Left ventricle myocardium superior (tissue), 1 donor: ENCODE data around the gene TNPO2. TPM values are rescaled to one million over a fixed set of nuclear protein-coding genes. Genes with fewer than 3 reads are reported as not detected.
"Not testable (repeated sequence)": the region's sequence is repeated elsewhere in the genome, so short reads cannot be mapped to it uniquely, and the experiment has no call there.

ENCODE experiments used
- ATAC-seq: fragments of 200-7000 bp; cut with Tn5 transposase; one replicate; pipeline ENCODE4 v1.9.1; 2020; ENCODE audit warnings: mild to moderate bottlenecking, moderate library complexity
- DNase-seq: peaks from one replicate; pipeline ENCODE4 v3.0.0-alpha.2; 2020
- intact Hi-C: fragments of 100-400 bp; cut with micrococcal nuclease; formaldehyde crosslinking; loops from one replicate; pipeline ENCODE4 v1.11.0; 2022
- total RNA-seq: library from RNA; stranded (reverse); fragmentation: NEBNext Ultra II Directional; extraction: Animal tissue kit (Norgen Biotek cat#: 25700); gene quantifications from one replicate; pipeline ENCODE4 v1.2.1, GENCODE V29; 2021
- donor health status: DM: no; HTN: yes; CAD: no; lungs with severe emphysema.

The TNPO2 gene
- total RNA-seq, 1 donor from 2014 or later: 36.0 TPM

DNA sequence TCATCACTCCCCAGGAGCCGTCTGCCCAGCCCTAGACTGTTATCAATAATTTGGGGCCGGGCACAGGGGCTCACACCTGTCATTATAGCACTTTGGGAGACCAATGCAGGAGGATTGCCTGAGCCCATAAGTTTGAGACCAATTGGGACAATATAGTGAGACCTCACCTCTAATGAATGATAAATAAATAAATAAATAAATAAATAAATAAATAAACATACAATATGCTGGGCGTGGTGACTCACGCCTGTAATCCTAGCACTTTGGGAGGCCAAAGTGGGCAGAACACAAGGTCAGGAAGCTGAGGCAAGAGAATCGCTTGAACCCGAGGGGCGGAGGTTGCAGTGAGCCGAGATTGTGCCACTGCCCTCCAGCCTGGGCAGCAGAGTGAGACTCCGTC lies 10.4 kb downstream of the TNPO2 start:
- ATAC-seq, DNase-seq, intact Hi-C loops: not testable (repeated sequence)

DNA sequence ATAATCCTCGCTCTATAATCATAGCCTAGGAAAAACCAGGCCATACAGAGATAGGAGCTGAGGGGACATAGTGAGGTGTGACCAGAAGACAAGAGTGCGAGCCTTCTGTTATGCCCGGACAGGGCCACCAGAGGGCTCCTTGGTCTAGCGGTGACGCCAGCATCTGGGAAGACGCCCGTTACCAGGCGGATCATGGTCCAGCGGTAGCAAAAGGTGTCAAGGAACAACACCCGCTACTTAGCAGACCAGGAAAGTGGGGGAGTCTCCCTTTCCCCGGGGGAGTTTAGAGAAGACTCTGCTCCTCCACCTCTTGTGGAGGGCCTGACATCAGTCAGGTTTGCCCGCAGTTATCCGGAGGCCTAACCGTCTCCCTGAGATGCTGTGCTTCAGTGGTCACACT lies 11.7 kb downstream of the TNPO2 start:
- DNase-seq, ATAC-seq, intact Hi-C loops: not testable (repeated sequence)

DNA sequence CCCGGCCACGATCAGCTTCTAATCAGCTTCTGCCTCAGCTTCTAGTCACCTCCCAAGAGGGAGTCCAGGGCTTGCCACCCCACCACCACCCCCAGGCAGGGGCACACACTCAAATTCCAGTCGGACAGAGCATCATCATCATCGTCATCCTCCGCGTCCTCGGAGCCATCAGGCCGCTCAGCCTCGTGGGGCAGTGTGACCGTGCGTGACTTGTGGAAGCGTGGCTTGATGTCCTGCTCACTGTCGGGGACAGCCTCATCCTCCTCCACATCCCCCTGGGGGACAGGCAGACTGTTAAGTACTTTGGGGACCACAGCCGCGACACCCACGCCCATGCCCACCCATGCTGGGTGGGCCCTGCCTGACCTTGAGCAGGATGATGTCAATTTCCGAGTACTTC lies 12.5 kb downstream of the TNPO2 start:
- intact Hi-C loops: no loop called here
- DNase-seq (no peak), ATAC-seq (no peak)

DNA sequence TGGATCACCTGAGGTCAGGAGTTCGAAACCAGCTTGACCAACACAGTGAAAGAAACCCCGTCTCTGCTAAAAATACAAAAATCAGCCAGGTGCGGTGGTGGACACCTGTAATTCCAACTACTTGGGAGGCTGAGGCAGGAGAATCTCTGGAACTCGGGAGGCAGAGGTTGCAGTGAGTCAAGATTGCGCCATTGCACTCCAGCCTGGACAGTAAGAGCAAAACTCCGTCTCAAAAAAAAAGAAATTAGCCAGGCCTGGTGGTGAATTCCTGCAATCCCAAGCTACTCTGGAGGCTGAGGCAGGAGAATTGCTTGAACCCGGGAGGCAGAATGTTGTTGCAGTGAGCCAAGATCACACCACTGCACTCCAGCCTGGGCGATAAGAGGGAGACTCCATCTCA lies 15.1 kb downstream of the TNPO2 start:
- intact Hi-C loops: no loop called here
- ATAC-seq: no peak
- DNase-seq: no peak

DNA sequence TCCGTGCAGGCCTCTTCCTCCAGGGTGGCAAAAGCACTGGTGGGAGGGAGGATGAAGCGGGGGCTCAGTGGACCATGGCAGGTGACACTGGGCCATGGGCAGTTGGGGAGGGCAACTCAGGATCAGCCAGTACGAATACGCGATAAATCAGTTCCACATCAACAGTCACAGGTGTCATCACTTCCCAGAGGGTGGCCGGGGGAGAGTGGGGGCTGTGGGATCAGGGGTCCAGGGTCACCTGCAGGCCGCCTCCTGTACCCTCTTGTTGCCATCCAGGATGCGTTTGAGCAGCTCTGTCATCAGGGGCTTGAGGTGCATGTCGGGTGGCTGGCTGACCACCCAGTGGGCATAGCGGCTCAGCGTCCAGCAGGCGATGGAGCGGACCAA lies 17.4 kb downstream of the TNPO2 start:
- DNase-seq (no peak), ATAC-seq (no peak)
- intact Hi-C loops: no loop called here

DNA sequence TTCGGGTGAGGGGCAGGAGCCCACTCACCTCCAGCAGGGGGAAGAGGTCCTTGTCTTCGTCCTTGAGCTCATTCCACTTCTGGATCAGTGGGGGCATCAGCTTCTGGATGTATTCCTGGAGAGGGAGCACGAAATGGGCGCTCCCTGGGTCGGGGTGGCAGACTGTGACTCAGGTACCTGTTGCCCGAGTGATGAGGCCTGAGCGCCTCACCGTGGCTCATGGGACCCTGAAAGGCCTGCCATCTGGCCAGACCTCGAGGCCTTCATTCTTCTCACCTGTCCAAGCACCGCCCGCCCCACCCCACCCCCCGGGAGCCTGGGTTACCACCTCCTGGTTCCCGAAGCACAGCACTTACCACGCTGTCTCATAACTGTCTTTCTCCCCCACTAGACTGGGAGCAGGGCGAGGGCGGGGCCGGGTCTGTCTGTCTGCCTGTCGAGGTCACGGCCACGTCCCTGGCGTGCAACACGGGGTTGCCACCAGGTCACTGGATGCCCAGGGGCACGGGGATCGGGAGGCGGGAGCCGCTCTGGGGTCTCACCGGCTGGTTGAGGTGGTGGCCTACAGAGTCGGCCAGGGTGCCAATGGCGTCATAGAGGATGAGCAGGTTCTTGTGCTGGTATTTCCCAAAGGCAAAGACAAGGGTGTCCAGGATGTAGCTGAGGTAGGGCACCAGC lies 17.9 kb downstream of the TNPO2 start:
- no peak for ATAC-seq
- intact Hi-C loops: no loop called here
- DNase-seq: no peak

DNA sequence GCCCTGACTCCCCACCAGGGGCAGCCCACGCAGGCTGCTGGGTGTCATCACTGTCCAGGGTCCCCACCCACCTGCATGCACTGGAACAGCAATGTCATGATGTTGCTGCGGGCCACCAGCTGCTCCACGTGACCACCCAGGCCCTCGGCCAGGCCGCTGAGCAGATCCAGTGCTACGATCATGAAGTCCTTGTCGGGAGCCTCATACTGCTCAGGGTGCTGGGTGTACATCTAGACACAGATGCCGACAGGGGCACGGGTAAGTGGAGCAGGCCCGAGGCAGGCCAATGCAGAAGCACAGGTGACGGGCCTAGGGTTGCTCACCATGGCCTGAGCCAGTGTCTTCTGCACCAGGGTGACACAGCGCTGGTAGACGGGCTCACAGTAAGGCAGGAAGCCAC lies 18.6 kb downstream of the TNPO2 start:
- DNase-seq: no peak
- intact Hi-C loops: no loop called here
- ATAC-seq: no peak

DNA sequence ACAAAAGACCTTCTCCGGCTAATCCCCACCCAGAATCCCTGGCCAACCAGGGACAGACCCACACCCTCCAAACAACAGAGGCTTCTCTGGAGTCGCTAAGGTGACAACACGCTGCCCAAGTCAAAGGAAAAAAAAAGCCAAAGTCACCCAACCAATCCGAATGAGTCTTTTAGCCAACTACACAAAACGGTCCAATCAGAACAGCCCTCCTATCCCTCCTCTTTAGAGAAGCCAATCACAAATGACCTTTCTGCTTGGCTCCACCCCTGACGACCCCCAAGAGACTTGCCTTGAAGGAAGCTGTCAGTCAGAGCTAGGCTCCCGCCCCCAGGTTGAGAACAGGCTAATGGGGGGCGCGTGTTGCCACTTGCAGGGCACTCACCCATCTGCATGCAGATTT lies 20.7 kb downstream of the TNPO2 start:
- intact Hi-C loops: no loop called here
- ATAC-seq: no peak
- no peak for DNase-seq

DNA sequence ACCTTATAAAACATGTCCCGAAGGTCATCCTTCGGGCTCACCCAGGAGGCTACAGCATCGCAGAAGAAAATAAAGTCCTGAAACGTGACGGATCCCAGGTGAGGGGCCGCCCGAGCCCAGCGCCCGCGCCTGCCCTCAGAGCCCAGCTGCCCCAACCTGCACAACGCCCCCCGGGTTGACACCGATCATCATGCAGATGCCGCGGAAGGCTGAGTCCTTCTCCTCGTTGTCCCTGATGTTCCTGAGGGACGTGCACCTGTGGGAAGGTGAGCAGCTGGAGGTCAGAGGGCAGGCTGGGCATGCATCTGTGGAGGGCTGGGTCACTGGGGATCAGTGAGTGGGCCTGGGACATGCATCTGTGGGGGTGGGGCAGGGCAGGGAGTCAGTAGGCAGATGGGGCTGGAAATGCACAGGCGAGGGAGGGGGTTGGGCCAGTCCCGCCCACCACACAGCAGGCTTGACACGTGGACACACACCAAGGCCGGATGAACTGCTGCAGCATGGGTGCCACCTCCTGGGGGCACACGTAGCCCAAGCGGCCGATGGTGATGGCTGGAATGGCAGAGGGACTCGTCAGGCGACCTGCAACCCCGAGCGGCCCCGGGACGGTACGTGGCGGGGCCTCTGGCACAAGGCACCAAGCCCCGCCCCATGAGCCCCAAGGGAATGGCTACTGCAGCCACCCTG lies 22.0 kb downstream of the TNPO2 start:
- DNase-seq: no peak
- ATAC-seq: no peak
- intact Hi-C loops: no loop called here

DNA sequence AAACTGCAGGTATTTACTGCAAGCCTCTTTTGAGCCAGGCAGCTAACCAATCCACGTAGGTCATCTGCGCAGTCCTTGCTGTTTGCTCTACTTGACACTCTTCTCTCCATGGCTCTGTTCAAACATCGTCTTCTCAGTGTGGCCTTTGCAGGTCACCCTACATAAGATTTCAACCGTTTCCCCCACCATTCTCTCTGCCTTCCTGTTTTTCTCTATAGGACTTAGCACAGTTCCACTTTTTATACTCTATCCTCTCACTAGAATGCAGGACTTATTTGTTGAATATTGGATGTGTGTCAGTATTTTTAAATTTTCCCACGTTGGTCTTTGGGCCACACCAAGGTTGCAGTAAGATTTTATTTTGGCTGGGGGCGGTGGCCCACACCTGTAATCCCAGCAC lies 25.6 kb downstream of the TNPO2 start:
- intact Hi-C loops: no loop called here
- DNase-seq (no peak), ATAC-seq (no peak)

DNA sequence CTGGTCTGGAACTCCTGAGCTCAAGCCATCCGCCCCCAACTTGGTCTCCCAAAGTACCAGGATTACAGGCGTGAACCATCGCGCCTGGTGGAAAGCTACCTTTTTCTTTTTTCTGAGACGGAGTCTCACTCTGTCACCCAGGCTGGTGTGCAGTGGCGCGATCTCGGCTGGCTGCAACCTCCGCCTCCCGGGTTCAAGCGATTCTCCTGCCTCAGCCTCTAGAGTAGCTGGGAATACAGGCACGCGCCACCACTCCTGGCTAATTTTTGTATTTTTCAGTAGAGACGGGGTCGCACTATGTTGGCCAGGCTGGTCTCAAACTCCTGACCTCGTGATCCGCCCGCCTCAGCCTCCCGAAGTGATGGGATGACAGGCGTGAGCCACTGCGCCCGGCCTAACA lies 26.3 kb downstream of the TNPO2 start:
- DNase-seq, intact Hi-C loops, ATAC-seq: not testable (repeated sequence)

DNA sequence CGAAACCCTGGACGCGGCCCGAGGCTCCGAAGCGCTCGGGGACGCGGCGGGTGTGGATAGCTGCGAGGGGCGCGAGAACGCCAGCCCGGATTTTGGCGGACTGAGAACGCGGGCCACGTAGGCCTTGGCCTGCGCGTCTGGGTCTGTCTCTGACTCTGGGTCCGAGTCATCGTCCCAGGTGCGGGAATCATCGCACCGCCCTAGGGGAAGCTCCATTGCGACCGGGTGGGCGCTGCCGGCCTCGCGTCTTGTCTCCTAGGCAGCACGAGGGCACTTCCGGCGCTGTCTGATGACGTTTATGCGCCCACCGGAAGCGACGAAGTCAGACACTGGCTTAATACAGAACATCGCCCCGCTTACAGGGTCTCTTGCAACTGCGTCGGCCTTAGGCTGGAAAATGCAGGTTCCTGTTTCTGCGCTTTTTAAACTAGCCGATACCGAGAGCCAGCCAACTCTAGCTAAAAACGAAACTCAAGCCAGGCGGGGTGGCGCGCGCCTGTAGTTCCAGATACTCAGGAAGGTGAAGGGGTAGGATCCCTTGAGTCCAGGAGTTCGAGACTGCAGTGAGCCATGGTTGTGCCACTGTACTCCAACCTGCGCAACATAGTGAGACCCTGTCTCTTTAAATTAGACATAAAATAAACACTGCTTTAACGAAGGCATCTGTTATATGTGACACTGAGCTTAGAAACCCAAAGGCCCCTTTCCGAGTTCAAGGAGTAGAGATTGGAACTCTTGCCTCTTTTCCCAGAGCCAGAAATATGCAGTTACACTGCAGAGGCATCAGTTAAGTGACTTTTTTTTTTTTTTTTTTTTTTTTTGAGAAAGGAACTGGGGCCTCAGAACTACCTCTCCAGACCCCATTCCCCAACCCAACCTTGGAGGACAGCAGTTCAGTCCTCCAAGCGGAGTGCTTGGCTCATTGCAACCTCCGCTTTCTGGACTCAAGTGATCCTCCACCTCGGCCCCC lies 27.1 kb downstream of the TNPO2 start, which contains the start of gene FBXW9:
TSS of gene FBXW9 (minus strand) at position 266 of the 970 bp plus-strand sequence. CDS start at position 216, 50 bp downstream.
- intact Hi-C loops: no loop called here
- DNase-seq (peak; percentile 98), ATAC-seq (peak; percentile 93)

DNA sequence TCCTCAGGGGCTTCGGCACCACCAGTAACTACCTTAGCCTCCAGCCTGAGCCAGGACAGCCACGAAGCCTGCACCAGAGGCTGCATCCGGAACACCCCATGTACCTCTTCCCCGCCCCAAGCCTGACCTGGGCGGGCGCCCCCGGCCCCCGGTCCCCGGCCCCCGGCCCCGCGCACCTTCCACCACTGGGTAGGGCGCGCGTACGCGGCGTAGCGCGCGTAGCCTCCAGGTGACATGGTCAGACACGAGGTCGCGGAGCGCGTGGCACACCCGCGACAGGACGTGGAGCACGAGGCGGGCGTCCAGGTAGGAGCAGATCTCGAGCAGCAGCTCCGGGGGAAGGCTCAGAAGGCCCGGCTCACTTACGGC lies 27.8 kb downstream of the TNPO2 start:
- DNase-seq: no peak
- intact Hi-C loops: no loop called here
- peak; percentile 7 for ATAC-seq

DNA sequence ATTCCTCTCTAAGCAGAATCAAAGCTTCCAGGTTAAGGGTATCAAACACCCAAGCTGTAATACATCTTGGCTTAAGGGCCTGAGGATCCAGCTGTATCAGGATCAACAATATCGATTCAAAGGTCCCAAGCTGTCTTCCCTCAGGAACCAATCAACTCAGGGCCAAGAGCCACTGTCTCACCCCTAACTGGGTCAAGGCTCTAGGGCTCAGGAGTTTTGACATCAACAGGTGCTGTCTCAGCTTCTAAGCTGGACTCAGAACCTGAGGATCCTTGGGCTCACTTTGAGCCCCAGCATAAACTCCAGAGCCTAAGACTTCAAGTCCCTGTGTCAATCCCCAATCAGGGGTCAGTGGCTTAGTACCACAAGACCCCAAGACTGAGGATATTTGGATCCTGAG lies 28.2 kb downstream of the TNPO2 start:
- ATAC-seq (no peak), DNase-seq (no peak)
- intact Hi-C loops: no loop called here

DNA sequence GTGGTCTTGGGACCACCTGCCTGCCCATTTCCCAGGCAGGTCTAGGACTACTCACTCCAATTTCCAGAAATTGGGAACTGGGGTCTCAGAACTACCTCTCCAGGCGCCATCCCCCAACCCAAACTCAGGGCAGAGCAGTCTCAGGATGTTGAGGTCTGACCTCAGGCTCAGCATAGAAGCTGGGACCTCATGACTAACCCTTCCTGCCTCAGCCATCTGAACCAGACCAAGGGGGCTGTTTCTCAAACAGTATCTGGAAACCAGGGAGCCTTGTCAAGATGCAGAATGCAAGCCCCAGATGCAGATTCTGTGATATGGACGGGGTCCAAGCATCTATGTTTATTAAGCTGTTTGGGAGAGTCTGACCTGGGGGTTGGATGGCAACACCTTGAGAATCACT lies 28.6 kb downstream of the TNPO2 start:
- no peak for ATAC-seq
- DNase-seq: no peak
- intact Hi-C loops: no loop called here

DNA sequence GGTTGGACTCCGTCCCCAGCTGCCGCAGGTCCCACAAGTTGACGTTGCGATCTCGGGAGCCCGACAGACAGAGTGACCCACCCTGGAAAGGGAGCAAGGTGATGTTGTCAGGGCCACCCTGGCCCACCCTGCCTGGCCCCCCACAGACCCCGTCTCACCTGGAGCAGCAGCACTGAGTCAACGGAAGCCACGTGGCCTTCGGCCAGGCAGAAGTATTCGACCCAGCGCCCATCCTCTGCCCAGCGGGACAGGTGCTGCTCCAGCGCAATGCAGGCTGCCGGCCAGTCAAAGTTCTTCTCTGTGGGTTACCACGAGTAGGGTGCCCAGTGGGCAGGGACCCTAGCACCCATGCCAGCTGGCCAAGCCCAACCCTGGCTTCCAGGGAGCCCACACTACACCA lies 29.1 kb downstream of the TNPO2 start:
- intact Hi-C loops: no loop called here
- ATAC-seq (no peak), DNase-seq (no peak)

DNA sequence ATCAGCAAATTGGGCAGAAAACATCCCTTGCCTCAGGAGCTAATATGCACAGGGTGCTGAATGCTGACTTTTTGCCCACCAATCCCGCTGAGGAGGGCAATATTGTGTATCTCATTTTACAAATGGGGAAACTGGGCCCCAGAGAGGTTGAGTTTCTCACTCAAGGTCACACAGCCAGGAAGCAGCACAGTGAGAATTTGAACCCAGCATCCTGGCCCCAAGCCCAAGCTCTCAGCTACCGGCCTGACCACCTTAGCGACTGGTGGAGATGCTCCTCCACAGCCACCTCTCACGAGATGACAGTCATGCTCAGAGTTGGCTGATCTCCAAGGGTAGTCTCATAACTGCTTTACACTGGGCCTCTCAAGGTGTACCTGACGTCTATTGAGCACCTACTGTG lies 30.8 kb downstream of the TNPO2 start:
- intact Hi-C loops: no loop called here
- no peak for DNase-seq
- no peak for ATAC-seq

DNA sequence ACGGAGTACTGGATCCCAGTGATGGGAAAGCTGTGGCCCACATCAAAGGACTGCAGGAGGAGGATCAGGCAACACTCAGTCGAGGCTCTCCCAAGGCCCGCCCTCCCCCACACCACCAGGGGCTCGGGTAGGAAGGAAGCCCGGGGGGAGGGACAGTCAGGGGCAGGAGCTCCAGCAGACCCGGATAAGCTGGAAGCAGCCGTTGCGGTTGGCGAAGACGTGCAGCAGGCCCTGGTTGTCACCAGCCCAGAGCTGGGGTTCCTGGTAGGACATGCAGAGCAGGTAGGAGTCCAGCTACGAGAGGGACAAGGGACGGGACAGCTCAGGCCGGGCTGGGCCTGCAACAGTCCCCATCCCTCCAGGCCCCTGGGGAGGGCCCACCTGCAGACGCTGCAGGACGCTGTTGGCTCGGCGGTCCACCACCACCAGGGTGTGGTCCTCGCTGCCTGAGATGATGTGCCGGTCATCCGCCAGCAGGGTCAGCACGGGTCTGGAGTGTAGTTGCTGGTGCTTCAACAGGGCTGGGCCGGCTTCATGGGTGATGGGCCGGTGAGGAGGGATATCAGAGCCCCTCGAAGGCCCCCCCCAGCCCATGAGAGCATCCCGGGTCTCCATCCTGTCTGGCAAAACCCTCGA lies 34.0 kb downstream of the TNPO2 start:
- DNase-seq (no peak), ATAC-seq (no peak)

DNA sequence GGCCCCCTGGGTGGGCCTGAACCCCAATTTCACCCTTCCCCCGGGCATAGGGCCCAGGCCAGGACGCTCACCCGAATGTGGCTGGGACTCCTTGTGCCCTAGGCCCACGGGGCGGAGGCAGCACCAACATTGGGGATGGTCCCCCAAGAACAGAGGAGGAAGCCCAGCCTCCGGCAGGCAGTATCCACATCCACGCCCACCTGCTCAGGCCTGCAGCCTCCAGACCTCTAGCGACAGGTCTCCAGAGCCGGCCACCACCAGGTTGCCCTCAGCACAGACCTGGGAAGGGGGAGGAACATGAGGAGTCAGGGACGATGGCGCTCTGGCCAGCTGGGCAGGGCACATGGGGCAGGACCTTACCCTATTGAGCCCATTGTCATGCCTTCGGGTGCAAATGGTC lies 34.7 kb downstream of the TNPO2 start:
- DNase-seq: no peak
- intact Hi-C loops: no loop called here
- no peak for ATAC-seq

More for the DNA sequence above, 34.0 kb downstream of the TNPO2 start:
- intact Hi-C loops: no loop called here
